ENCODE measurements around the gene NLRP9.
"Not testable (repeated sequence)": the region's sequence is repeated elsewhere in the genome, so short reads cannot be mapped to it uniquely, and the experiment has no call there.

Gene NLRP9

DNA sequence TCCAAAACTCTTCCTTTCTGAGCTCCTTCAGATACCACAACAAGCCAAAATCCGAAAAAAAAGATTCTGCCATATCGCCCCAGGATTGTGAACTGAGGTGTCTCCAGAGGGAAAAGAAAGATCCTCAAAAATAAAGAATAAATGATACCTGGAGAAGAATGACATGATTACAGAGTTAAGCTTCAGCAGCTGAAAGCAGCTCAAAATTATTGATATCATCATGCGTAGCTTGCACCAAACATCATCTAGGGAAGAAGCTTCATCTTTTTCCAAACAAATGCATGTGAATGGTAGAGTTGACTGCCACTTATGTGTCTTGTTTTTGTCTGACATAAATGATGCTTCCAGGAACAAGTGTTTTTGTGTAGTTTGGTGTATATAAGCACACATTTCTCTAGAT, at the start of gene NLRP9:
Gene NLRP9 (minus strand): TSS at position 101 of the 400 bp plus-strand sequence. CDS start 28 bp downstream, at position 73.
- no peak for DNase-seq (ENCODE audit: low spot score)

DNA sequence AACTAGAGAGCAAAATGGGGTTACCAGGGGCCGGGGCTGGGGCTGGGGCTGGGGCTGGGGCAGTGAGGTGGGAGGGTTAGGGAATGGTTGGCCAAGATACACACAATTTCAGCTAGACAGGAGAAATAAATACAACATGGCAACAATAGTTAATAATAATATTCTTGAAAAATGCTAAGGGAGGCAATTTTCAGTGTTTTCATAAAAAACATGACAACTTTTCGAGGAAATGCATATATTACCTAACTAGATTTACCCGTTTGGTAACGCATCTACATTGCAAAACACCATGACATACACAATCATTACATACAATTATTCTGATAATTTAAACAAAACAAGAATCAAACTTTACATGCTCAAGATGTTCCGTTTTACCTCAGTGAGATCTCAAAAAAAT, 42.9 kb upstream of the NLRP9 start:
- DNase-seq (ENCODE audit: low spot score): no peak

DNA sequence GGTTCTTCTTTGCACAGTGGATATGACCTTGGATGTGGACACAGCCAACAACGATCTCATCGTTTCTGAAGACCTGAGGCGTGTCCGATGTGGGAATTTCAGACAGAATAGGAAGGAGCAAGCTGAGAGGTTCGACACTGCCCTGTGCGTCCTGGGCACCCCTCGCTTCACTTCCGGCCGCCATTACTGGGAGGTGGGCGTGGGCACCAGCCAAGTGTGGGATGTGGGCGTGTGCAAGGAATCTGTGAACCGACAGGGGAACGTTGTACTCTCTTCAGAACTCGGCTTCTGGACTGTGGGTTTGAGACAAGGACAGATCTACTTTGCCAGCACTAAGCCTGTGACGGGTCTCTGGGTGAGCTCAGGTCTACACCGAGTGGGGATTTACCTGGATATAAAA, 40.1 kb upstream of the NLRP9 start:
- DNase-seq (ENCODE audit: low spot score): no peak

DNA sequence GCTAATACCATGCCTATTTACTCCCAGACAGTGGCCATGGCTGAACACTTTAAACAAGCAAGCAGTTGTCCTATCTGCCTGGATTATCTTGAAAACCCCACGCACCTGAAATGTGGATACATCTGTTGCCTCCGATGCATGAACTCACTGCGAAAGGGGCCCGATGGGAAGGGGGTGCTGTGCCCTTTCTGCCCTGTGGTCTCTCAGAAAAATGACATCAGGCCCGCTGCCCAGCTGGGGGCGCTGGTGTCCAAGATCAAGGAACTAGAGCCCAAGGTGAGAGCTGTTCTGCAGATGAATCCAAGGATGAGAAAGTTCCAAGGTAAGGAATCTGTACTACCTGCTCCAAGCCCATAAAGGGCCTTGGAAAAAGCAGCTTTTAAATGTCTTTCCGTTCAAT, 39.3 kb upstream of the NLRP9 start:
- DNase-seq (ENCODE audit: low spot score): no peak

DNA sequence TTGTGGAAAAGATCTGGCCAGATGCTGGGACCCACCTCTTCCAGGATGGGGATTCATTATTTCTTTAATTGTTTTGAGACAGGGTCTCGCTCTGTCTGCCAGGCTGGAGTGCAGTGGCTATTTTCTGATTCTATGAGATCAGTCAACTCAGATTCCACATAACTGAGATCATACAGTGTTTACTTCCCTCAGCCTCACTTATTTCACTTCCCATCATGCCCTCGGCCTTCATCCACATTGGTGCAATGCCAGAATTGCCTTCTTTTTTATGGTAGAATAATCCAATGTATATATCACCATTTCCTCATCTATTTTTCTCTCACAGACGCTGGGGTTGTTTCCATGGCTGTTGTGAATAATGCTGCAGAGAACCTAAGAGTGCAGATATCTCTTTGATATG, 31.4 kb upstream of the NLRP9 start:
- DNase-seq (ENCODE audit: low spot score): not testable (repeated sequence)

DNA sequence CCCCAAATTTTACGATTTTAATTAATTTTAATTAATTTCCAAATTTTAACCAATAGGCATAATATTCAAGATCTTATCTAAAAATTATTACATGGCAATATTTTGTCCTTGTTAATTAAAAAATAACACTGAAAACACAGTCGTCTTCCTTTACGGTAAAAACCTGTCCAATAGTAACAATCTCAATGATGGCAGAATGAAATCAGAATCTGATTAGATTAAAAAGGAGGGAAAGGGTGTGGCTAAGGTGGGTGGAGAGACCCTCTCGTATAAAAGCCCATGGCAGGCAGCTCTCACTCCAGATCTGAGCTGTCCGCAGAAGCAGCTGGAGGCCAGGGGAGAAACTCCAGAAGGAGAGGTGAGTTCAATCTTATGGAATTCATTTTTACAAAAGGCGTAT, 30.6 kb upstream of the NLRP9 start, which contains the start of gene RFPL4AL1:
Gene RFPL4AL1 (plus strand): TSS at position 301 of the 400 bp plus-strand sequence. CDS start 2,687 bp downstream, outside the sequence.
- not testable (repeated sequence) for DNase-seq (ENCODE audit: low spot score)

DNA sequence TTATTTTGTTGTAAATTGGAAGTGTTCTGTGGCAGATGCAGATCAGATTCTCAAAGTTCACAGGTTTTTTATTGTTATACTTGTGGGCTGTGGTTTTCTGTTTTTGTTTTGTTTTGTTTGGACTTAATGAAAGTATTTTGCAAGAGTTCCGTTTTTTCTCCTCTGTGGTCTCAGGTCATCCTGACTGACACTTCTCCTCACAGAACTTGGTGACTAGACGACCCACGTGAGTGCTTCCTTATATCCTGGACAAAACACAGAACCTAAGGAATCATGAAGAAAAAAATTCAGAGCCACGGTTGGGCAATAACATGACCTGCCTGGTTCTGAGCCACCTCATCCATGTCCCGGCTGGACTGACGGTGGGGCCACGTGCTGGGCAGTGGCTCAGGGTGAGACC, 28.3 kb upstream of the NLRP9 start:
- no peak for DNase-seq (ENCODE audit: low spot score)

DNA sequence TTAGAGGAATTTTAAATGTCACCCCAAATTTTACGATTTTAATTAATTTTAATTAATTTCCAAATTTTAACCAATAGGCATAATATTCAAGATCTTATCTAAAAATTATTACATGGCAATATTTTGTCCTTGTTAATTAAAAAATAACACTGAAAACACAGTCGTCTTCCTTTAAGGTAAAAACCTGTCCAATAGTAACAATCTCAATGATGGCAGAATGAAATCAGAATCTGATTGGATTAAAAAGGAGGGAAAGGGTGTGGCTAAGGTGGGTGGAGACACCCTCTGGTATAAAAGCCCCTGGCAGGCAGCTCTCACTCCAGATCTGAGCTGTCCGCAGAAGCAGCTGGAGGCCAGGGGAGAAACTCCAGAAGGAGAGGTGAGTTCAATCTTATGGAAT, 20.6 kb upstream of the NLRP9 start, which contains the start of gene RFPL4A:
Gene RFPL4A (plus strand): TSS at position 301 of the 400 bp plus-strand sequence. CDS start 2,704 bp downstream, outside the sequence.
- not testable (repeated sequence) for DNase-seq (ENCODE audit: low spot score)

DNA sequence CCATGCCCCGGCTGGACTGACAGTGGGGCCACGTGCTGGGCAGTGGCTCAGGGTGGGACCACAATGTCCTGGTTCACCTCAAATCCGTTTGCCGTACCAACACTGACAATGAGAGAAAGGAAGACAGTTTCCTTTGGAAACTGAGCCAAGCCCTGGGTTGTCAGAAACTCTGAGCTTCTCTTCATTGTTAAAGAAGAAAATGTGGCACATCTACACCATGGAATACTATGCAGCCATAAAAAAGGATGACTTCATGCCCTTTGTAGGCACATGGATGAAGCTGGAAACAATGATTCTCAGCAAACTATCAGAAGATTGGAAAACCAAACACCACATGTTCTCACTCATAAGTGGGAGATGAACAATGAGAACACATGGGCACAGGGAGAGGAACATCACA, 18.6 kb upstream of the NLRP9 start:
- not testable (repeated sequence) for DNase-seq (ENCODE audit: low spot score)

DNA sequence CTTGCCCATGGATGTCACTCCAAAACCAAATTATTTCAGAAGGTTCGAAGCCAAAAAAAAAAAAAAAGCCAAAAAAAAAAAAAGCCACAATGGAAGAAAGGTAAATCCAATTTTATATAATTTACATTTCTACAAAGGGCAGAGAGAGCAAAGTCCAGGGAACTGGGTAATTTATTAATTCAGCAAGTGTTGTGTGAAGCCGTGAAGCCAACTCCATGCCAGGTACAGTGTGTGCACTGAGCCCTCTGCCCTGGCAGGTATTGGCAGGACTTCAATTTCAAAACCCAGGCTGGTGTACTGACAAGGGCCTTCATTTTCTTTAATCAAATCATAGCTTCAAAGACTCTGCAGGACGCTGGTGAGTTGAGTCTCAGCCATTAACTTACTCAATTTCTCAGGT, 15.2 kb upstream of the NLRP9 start:
- no peak for DNase-seq (ENCODE audit: low spot score)

DNA sequence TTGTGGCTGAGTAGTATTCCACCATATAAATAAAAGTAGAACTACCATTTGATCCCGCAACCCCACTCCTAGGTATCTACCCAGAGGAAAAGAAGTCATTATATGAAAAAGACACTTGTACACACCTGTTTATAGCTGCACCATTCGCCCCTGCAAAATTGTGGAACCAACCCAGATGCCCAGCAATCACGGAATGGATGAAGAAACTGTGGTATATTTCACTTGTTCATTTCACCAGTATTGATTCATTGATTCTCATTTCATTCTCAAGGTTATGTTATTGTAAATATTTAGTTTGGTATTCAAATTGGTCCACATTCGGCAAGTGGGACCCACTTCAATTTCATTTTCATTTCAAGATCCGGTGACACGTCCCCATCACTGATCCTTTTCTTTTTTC, 12.5 kb upstream of the NLRP9 start:
- DNase-seq (ENCODE audit: low spot score): no peak

DNA sequence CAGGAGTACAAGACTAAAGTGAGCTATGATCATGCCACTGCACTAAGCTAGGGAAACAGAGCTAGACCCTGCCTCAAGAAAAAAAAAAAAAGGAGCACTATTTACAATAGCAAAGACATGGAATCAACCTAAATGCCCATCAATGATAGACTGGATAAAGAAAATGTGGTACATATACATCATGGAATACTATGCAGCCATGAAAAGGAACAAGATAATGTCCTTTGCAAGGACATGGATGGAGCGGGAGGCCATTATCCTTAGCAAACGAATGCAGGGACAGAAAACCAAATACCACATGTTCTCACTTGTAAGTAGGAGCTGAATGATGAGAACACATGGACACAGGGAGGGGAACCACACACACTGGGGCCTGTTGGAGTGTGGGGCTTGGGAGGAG, 7.8 kb downstream of the NLRP9 start:
- DNase-seq (ENCODE audit: low spot score): not testable (repeated sequence)

DNA sequence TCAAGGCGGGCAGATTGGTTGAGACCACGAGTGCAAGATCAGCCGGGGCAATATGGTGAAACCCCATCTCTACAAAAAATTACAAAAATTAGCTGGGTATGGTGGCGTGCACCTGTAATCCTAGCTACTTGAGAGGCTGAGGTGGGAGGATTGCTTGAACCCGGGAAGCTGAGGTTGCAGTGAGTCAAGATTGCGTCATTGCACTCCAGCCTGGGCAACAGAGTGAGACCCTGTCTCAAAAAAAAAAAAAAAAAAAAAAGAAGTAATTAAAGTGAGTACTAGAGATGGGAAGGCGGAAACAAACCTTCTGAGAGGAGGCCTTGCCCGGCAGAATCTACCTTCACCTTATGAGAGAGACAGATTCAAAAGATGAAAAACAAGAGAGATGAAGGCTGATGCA, 14.7 kb downstream of the NLRP9 start:
- DNase-seq (ENCODE audit: low spot score): no peak

DNA sequence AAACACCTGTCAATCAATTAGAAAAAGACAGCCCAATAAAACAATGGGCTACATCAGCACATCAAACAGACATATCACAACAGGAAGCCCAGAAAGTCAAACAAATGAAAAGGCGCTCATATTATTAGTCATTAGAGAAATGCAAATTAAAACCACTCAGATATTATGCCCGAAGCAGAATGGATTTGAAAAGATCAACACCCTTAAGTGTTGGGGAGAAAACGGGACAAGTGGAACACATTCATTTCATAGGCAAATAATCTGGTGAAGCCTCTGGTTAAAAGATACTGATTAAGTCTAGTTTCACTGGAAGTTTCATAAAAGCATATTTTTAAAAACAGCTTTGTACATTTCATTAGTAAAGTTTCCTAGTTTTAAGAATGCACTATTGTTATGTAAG, 17.4 kb downstream of the NLRP9 start:
- DNase-seq (ENCODE audit: low spot score): no peak

DNA sequence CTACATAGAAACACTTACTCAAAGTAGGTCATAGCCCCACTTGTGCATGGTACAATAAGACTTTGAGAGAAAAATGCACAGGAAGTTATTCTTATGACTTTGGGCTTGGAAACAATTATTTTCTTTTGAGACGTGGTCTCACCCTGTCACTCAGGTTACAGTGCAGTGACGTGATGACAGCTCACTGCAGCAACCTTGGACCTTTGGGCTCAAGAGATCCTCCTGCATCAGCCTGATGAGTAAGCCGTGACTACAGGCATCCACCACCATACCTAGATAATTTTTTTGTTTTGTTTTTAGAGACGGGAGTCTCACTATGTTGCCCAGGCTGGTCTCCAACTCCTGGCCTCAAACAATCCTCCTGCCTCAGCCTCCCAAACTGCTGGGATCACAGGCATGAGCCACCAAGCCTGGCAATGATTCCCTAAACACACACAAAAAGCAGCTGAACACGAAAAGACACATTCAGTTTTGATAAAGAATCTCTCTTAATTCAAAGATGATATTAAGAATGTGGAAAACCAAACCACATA, 17.9 kb downstream of the NLRP9 start:
- no peak for DNase-seq (ENCODE audit: low spot score)

DNA sequence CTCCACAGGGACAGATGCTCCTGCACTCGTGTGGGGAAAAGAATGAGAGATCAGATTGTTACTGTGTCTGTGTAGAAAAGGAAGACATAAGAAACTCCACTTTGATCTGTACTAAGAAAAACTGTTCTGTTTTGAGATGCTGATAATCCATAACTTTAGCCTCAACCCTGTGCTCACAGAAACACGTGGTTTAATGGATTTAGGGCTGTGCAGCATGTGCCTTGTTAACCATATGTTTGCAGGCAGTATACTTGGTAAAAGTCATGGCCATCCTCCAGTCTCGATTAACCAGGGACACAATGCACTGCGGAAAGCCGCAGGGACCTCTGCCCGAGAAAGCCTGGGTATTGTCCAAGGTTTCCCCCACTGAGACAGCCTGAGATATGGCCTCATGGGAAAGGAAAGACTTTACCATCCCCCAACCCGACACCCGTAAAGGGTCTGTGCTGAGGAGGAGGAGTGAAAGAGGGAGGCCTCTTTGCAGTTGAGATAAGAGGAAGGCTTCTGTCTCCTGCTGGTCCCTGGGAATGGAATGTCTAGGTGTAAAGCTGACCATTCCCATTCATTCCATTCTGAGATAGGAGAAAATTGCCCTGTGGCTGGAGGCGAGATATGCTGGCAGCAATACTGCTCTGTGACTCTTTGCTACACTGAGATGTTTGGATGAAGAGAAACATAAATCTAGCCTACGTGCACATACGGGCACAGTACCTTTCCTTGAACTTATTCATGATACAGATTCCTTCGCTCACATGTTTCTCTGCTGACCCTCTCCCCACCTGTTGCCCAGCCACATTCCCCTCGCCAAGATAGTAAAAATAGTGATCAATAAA, 20.1 kb downstream of the NLRP9 start:
- not testable (repeated sequence) for DNase-seq (ENCODE audit: low spot score)

DNA sequence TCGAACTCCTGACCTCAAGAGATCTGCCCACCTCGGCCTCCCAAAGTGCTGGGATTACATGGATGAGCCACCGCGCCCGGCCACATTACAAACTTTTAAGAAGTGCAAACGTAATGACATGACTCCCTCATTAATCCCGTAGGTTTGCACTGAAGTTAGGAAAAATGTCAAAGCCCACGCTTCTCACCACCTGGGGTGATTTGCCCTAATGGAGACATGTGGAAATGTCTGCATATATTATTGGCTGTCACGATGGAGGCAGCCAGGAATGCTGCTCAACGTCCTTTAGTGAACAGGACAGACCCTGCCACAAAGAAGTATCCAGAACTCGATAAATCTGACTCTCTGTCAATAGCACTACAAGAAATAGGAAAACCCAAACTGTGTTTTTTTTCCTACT, 21.0 kb downstream of the NLRP9 start:
- DNase-seq (ENCODE audit: low spot score): no peak

DNA sequence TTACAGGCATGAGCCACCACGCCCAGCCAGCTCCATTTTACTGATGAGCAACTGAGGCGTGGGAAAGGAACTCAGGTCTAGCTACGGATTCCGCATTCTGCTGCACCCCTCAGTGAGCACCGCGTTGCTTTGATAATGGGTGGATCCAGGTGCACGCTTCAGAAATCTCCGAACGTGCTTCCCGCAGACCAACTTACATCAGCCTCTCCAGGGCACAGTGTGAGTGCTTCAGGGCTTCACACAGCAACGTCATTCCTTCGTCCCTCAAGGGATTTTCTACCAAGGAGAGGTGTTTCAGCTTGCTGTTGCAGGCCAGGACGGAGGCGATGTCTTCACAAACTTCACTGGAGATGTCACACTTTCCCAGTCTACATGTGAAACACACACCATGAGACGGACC, 21.7 kb downstream of the NLRP9 start:
- no peak for DNase-seq (ENCODE audit: low spot score)

DNA sequence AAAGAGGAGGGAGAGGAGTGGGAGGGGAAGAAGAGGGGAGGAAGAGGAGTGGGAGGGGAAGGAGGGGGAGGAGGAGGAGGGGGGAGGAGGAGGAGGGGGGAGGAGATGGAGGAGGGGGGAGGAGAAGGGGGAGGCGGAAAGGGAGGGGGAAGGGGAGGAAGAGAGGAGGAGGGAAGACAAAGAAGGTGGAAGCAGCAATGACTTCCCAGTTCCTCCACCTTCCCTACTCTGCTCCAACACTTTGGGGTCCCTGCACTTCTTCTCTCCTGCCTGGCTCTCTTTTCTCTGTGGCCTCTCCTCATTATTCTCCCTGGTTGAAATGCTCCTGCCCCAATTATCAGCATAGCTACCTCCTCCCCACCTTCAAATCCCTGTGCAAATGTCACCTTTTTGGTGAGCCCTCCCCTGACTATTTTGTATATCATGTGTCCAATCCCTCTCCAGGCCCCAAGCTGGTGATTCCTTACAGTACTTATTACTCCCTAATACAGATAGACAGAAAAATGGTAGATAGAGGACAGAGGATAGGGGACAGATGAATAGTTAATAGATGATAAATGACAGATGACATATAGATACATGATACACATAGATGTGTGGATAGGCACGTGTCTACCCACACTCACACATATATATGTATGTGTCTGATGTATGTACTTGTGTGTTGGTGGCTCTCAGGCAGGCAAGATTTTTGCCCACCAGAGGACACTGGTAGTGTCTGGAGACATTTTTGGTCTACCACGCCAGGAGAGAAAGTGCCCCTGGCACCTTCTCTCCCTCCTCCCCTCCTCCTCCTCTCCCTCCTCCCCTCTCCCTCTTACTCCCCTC, 25.2 kb downstream of the NLRP9 start:
- no peak for DNase-seq (ENCODE audit: low spot score)

DNA sequence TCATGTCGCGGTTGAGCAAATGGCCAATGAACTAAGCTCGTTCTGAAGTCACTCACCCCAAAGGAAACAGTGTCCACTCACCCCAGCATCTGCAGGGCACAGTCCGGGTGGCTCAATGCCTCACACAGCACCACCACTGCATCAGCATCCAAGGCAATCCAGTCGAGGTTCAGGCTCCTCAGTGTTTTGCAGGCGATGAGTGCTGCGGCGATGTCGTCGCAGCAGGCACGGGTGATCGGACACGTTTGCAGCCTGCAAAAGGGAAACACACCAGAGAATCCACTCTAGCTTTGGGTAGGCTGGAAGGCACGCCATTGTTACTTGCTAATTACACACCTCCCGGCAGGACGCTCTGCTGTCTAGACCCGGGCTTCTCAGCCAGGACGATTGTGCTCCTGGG, 26.5 kb downstream of the NLRP9 start:
- DNase-seq (ENCODE audit: low spot score): no peak

DNA sequence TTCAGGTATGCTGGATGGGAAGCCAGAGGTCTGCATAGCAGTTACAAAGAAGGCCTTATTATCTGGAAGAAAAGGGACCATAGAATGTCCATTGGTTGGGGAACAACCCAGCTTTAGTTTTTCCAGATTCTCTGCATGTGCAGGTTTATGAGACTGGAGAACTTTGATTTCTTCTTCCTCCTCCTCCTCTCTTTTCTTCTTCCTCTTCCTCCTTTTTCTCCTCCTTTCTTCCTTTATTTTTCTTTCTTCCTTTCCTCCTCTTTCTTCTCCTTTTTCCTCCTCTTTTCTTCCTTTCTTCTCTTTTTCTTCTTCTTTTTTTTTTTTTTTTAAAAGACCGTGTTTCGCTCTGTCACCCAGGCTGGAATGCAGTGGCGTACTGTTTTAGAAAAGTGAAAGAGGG, 32.2 kb downstream of the NLRP9 start:
- DNase-seq (ENCODE audit: low spot score): no peak

DNA sequence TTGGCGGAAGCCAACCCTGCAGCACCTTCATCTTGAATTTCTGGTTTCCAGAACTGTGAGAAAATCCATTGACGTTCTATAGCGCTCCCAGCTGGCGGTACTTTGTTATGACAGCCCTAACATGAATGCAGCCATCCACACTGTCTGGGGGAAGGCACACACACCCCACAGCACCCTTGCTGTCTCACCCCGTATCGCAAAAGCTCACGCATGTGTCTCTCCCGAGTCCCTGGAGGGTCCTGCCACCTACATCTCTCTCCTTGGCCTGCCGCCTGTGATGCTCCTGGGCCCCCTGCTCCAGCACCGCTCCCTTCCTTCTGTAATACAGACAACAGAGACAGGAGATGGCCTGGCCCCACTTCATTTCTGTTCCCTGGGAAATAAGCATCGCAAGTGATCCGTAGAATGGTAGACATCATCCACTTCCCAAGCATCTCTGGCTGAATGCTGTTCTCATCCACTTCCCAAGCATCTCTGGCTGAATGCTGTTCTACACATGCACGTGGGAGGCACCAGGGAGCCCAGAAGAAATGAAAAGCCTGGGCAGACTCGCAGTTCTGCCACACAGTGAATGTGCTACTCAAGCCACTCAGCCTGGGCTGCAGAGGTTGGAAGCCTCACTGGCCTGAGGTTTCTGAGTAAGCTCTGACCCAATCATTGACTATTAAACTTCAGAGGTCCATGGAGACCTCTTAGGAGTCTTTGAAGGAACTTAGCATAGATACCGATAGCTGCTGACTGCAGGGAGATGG, 33.5 kb downstream of the NLRP9 start:
- no peak for DNase-seq (ENCODE audit: low spot score)

All from AG20443 (cell line).